Ovary (tissue), 3 donors: ENCODE data around the gene CYP4F11.

ENCODE experiments used
- CTCF ChIP-seq, 3 donors: fragments of 450-650 bp in 2 of 3; fragments of 200-600 bp in 1 of 3; IDR thresholded peaks; one replicate each; pipeline versions ENCODE4 v1.5.1 to v1.8.0; 2016 to 2022; ENCODE audit warnings: antibody characterized with exemption in 3 of 3, mild to moderate bottlenecking in 1 of 3
- EP300 ChIP-seq: sonication (generic); formaldehyde crosslinking; IDR thresholded peaks from one replicate; pipeline ENCODE4 v1.6.1; 2017; ENCODE audit warnings: antibody characterized with exemption
- POLR2A ChIP-seq: fragments of 450-650 bp; IDR thresholded peaks from one replicate; pipeline ENCODE4 v1.6.1; 2017; ENCODE audit warnings: antibody characterized with exemption, mild to moderate bottlenecking, moderate library complexity
- donor health status: DM: no; HTN: no; CAD: no.

GRCh38 chr19:15897738-15898276, 36.5 kb downstream of the CYP4F11 start, which contains the start of gene CYP4F2:
- TF ChIP-seq CTCF (IDR thresholded peaks at IDR 0.05) (no peak), POLR2A (no peak), EP300 (no peak)
